Activated CD4-positive, alpha-beta T cell treated with anti-CD3 and anti-CD28 coated beads, Interleukin-2, amount 50 U/mL, for 16 hours (primary cell): ENCODE results near the gene GPR156.
"Not testable (repeated sequence)": the region's sequence is repeated elsewhere in the genome, so short reads cannot be mapped to it uniquely, and the experiment has no call there.

Experiments
- DNase-seq: peaks from one replicate; pipeline ENCODE4 v3.0.0-alpha.2; 2020

The GPR156 gene

DNA sequence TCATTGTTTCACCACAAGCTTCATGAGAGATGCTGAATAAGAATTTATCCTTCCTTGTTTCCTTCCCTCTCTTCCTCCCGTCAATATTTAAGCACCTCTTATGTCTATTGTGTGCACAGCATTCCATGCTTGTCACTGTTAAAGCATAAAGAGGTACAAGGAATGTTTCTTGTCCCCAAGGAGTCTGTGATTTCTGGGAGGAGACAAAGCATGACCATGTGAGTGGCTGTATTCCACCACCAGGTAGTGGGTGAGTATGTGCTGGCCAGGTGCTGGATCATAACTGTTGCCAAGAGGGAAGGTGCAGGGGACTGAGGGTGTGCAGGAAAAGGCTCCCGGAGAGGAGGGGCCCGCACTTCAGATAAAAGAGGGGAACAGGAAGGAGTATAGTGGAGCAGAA lies 127.9 kb downstream of the GPR156 start:
- no peak for DNase-seq

DNA sequence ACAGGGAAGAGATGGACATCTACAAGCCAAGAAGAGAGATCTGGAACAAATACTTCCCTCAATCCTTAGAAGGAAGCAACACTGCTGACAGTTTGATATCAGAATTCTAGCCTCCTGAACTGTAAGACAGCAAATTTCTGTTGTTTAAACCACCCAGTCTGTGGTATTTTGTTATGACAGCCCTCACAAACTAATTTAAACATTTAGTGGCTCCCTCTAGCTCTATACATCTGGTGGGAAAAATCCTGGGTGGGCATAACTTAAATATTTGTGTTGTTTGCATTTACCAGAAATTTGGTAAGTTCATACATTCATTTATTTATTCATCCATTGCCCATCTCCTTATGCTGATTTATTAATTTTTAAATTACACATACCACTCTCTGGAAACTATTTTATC lies 128.3 kb downstream of the GPR156 start:
- no peak for DNase-seq

DNA sequence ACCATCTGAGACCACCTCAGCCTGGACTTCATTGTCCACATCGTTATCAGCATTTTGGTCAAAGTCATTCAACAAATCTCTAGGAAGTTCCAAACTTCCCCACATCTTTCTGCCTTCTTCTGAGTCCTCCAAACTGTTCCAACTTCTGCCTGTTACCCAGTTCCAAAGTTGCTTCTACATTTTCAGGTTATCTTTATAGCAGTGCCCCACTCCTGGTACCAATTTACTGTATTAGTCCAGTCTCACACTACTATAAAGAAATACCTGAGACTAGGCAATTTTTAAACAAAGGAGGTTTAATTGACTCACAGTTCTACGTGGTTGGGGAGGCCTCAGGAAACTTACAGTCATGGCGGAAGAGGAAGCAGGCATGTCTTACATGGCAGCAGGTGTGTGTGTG lies 129.3 kb downstream of the GPR156 start:
- not testable (repeated sequence) for DNase-seq

DNA sequence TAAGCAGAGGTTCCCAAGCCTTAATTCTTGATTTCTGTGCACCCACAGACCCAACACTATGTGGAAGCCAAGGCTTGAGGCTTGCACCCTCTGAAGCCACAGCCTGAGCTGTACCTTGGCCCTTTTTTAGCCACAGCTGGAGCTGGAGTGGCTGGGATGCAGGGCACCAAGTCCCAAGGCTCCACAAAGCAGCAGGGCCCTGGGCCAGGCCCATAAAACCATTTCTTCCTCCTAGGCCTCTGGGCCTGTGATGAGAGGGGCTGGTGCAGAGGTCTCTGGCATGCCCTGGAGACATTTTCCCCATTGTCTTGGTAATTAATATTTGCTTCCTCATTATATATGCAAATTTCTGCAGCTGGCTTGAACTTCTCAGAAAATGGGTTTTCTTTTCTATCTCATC lies 129.9 kb downstream of the GPR156 start:
- no peak for DNase-seq

DNA sequence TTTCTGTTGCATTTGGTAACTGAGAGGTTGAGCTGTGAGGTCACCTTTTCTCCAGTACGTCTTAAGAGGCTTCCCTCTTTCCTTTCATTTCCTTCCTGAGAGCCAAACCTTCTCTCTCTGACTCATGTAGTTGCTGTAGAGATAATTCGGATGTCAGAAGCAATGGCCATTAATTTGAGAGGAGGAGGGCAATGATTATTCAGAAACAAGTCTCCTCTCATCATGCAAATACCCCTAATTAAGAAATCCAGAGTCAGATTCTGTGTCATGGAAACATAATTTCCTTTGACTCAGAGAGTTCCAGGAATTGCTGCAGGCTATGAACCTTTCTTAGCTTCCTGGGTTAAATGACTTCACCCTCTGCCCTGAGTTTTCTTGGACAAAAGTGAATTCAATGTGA lies 131.7 kb downstream of the GPR156 start:
- no peak for DNase-seq

DNA sequence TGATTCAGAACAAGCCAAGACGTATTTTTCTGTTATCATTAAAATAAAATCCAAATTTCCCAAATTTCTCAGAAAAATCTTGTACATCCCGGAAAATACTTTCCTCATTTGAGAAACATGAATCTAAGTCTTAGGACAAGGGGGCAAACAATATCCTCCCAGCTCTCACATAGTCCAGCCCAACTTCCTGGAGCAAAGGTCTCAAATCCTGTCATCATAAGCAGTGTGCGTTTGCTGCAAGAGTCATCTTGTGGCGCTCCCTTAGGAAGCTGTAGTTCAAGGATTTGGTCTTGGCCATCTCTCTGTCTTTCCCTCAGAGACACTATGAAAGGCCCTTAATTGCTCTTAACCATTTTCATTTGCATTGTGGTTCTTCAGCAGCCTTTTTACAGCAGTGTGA lies 133.2 kb downstream of the GPR156 start:
- DNase-seq: no peak

DNA sequence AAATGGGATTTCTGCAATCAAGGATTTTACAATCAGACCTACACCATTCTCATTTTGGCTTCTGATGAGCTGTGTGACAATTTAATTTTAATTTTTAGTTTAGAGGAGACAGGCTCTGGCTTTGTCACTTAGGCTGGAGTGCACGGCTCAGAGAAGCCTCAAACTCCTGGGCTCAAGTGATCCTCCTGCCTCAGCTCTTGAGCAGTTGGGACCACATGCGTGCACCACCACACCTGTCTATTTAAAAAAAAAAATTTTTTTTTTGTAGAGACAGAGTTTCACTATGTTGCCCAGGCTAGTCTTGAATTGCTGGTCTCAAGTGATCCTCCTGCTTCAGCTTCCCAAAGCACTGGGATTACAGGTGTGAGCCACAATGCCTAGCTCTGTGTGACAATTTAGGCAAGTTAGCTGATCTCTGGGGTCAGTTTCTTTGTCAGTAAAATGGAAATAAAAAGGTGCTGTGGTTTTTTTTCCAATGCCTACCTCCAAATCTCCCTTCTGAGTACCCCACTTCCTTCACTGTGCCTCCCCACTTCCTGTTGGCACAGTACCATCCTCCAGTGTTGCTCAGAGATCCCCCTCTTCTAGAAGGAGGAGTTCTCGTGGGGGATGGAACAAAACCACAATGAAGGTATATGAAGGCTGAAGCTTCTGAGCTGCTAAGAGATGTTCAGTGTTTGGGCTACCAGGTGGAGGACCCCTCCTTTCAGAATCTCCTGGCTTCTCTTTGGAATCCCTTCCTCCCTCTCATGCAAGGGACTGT lies 136.7 kb downstream of the GPR156 start:
- DNase-seq: no peak

DNA sequence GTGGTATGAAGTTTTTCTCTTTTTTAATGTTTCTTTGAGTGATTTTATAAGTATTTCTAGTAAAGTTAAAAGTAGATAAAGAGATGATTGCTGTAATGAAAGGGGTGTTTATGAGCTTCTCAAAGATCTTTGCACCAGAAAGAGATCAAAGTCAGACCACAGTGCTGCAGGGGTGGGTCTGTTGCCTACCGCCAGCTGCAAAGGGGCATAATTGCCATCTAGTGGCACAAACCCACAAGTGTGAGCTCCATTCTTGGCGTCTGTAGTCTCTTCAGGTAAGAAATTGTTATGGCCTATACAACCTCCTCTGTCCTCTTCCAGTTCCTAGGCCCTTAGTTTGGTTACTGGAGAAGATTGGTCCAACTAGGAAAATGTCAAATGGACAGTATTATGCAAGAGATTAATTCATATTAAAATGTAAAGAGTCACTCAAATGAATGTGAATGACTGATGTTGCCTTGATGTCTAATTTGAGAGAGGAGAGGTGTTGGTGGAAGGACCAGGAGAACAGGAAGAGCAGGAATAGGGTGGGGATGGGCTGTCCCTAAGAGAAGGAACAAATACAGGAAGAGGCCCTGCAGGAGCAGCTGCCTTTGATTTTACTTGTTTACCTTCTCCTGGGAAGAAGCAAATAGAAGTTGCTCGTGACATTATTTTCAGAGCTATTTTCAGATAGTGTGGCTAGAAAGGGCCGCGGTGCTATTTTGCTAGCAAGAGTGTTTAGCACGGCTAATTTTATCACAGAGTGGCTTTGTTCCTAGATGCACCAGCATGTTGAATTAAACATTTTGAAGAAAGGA lies 137.8 kb downstream of the GPR156 start:
- DNase-seq: peak; percentile 29

DNA sequence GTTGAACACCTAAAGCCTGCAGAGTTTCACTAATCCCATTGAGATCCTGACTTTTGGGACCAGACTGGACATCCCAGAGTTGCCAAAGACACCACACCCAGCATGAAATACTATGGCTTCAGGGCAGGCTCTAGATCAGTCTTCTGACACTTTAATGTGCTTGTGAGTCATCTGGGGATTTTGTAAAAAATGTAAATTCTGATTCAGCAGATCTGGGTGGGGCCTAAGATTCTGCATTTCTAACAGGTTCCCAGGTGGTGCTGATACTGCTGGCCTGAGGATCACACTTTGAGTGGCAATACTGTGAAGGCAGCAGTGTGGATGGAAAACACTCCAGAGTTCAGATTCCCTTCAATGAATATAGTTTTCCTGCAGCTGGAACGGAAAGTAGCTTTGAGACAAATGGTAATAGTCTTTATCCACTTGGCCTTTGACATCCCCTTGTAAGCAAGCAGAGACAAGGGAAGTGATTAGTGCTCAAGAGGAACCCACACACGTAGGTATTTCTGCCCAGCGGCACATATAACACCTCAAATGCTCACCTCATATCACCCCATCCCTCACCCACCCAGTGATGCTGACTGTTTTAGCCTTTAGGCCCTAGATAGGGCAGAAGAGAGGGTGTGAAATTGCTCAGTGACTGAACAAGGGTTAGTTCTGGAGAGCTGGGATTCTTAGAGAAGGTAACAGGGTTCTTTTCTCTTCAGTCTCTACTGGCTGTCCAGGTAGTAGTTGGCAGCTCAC lies 139.3 kb downstream of the GPR156 start:
- peak; percentile 63 for DNase-seq

DNA sequence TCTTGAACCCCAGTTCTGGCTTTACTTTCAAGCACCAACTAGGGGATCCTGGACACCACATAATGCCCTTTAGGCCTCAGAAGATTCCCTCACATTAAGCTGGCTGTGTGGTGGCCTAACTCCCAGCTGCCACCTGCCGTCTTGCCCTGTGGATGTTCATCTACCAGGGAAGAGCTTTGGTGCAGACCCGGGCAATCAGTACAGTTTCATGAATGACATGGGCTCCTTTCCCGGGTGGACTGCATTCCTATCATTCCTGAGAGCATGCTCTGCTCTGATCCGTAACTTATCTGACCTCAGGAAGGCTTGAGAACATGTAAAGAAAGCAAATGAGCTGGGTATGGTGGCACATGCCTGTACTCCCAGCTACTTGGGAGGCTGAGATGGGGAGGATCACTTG lies 140.8 kb downstream of the GPR156 start:
- no peak for DNase-seq

DNA sequence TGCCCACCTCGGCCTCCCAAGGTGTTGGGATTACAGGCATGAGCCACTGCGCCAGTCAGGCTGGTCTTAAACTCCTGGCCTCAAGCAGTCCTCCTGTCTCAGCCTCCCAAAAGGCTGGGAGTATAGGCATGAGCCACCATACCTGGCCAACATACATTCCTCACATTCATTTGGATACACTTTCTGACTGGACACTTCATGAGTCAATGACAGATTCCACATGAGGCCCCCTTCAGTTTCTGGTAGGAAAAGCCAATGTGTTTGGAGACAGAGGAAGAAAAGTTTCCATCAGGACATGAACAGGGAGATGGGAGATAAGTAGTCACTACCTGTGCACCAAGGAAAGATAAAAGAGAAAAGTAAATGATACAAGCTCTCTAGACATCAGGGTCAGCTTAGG lies 141.3 kb downstream of the GPR156 start:
- no peak for DNase-seq

DNA sequence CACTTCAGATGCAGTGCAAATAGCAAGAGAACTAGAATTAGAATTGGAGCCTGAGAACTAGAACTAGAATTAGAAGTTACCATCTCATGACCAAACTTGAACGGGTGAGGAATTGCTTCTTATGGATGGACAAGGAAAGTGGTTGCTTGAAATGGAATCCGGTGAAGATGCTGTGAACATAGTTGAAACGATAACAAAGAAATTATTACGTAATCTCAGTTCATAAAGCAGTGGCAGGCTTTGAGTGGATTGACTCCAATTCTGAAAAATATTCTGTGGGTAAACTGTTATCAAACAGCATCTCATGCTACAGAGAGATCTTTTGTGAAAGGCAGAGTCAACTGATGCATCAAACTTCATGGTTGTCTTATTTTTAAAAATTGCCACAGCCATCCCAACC lies 142.8 kb downstream of the GPR156 start:
- no peak for DNase-seq

DNA sequence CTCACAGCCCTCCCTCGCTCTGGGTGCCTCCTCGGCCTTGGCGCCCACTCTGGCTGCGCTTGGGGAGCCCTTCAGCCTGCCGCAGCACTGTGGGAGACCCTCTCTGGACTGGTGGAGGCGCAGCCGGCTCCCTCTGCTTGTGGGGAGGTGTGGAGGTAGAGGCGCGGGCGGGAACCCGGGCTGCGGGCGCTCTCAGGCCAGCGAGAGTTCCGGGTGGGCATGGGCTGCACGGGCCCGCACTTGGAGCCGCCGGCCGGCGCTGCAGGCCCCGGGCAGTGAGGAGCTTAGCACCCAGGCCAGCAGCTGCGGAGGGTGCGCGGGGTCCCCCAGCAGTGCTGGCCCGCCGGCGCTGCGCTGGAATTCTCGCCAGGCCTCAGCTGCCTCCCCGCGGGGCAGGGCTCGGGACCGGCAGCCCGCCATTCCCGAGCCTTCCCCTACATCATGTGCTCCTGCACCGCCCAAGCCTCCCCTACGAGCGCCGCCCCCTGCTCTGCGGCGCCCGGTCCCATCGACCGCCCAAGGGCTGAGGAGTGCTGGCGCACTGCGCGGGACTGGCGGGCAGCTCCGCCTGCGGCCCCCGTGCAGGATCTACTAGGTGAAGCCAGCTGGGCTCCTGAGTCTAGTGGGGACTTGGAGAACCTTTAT lies 144.8 kb downstream of the GPR156 start:
- DNase-seq: no peak

DNA sequence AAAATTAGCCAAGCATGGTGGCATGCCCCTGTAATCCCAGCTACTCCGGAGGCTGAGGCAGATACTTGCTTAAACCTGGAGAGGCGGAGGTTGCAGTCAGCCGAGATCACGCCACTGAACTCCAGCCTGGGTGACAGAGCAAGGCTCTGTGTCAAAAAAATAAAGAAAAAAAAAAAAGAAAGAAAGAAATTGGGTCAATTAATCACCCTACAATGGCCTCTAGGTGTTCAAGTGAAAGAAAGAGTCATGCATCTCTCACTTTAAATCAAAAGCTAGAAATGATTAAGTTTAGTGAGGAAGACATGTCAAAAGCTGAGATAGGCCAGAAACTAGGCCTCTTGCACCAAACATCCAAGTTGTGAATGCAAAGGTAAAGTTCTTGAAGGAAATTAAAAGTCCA lies 145.9 kb downstream of the GPR156 start:
- DNase-seq: no peak

DNA sequence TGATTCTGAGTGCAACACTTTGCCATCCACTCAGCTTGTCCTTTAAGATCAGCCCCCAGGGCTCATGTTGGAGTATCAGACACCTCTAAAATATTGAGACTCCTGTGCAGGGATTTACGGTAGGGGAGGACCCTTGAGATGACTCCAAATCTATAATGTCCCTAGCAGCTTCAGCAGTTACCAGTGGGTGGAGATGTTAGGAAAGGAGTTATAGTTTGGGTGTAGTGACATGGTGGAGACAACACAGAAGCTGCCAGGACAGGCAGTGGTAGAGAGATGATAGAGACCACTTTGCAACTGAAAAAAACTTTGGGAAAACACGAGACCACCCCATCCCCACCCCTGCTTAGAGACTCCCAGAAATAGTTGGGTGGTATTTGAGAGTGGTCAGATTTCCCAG lies 147.5 kb downstream of the GPR156 start:
- no peak for DNase-seq

DNA sequence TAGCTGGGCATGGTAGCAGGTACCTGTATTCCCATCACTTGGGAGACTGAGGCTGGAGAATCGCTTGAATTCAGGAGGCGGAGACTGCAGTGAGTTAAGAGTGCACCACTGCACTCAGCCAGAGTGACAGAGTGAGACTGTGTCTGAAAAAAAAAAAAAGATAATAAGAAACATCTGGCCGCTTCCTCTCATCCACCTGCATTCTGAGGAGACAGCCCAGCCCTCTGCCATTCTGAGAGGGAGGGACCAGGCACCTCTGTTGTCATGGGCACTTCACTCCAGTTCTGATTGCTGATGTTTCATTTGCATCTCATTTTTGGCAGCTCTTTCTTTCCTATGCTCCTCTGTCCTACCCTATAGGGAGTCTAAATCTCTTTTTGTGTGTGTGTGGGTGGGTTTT lies 154.4 kb downstream of the GPR156 start:
- no peak for DNase-seq

DNA sequence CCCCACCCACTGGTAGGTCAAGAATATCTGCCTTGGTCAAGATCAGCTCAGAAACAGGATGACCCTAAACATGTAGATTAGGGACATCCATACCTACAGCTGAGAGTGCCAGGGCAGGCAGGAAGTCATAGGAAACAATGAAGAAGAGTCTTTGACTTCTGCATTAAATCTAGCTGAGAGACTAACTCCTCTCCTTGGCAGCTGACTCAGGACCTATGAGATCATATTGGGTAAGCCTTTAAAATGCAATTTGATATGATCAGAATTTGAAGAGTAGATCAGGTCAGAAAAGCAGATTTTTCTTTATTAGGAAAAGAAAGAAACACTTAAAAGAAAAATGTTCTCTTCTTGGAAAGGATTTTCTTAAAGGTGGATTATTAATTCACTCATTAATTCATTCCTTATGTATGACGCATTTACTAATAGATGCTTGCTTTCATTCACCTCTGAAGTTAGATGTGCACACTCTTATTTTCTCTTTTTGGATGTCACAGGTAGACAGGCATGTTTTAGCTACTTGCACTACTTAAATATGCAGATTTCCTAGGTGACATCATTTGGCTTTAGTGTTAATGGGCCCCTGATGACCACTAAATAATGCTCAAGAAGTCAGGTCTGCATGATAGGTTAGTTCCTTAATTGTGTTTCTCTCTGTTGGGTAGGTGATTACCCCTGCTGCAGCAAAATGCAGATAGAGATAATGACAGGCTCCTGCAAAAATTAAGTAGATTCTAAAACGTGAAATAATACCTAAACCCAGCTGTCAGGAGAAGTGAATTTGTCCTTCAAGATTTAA lies 155.1 kb downstream of the GPR156 start:
- DNase-seq: no peak

DNA sequence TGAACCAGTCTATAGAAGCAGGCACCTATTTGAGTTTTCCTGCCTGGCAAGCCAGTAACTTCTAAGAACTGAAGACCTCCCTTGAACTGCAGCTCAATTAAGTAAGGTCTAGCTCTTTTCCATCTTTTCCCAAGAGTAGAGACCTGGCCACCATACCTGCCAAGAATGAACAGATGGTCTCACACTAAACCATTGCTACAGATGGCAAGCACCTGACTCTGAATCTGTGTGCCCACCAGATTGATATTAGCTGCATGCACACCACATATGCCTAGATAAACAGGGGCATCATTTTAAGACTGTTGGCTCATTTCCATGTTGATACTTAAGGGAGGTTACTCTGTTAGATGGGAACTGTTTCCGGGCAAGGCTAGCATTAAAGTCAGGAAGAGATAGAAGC lies 156.0 kb downstream of the GPR156 start:
- no peak for DNase-seq

DNA sequence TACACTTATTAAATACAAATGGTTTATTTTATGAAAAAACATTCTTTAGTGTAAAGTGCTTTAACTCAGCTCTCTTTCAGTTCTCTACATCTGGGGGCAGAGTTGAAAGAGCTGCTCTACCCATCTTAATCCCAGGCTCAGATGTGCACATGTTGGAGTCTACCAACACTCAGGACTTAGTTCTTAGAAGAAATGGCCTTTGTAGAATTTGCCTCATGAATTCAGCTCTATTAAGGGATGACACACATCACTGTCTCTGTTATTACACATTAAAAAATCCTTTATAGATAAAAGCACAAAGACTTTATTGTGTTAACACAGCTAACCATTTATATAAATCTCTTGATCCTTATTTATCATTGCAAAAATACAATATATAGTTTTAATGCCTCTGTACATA lies 159.0 kb downstream of the GPR156 start:
- no peak for DNase-seq

DNA sequence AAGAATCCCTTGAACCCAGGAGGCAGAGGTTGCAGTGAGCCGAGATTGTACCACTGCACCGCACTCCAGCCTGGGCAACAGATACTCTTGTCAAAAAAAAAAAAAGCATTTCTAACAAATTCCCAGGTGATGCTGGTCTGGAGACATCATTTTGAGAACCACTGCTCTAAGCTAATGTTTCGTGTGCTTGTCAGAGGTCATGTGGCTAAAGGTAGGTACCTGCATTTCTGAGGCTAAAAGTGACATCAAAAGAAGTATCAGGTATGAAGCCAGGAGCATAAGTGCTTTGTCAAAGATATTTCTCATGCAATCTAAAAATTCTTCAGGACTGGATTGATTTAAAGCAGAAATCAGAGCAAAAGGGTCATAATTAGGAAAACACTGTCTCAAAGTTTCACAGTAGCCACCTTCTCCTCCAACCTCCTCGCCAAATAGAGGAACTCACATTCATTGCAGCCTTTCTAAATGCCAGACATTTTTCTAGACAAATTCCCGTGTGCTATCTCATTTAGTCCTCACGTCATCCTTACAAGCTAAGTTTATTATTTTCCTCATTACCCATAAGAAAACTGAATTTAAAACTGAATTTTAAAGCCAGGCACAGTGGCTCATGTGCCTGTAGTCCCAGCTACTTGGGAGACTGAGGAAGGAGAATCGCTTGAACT lies 165.0 kb downstream of the GPR156 start:
- no peak for DNase-seq
